ENCODE measurements around the gene EEFSEC.

EEFSEC gene, protein sequence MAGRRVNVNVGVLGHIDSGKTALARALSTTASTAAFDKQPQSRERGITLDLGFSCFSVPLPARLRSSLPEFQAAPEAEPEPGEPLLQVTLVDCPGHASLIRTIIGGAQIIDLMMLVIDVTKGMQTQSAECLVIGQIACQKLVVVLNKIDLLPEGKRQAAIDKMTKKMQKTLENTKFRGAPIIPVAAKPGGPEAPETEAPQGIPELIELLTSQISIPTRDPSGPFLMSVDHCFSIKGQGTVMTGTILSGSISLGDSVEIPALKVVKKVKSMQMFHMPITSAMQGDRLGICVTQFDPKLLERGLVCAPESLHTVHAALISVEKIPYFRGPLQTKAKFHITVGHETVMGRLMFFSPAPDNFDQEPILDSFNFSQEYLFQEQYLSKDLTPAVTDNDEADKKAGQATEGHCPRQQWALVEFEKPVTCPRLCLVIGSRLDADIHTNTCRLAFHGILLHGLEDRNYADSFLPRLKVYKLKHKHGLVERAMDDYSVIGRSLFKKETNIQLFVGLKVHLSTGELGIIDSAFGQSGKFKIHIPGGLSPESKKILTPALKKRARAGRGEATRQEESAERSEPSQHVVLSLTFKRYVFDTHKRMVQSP

DNA sequence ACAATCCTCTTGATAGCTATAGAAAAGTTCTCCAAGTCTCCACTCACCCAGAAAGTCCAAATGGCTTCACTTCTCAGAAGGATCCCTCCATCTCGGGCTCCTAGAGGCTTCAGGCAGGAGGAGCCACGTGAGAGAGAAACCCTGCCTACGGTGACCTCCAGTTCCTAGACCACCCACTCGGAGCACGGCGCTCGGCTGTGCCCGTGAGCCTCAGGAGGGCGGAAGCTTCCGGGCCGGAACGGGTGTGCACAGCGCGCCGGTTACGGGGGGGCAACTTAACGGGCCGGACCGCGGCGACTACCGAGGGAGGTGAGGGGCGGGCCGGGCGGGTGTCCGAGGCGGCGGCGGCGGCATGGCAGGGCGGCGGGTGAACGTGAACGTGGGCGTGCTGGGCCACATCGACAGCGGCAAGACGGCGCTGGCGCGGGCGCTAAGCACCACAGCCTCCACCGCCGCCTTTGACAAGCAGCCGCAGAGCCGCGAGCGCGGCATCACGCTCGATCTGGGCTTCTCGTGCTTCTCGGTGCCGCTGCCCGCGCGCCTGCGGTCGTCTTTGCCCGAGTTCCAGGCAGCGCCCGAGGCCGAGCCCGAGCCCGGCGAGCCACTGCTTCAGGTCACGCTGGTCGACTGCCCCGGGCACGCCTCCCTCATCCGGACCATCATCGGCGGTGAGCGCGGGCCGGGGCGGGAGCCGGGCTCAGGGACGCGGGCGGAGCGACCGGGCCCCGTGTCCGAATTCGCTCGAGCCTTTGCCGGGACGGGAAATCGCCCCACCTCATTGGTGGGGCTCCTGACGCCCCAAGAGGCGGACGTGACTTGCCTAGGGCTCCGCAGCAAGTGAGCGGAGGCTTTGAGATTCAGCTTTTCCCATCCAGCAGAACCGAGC is at the start of gene EEFSEC:
EEFSEC (plus strand) TSS at position 326 of the 886 bp plus-strand sequence; CDS start at position 353, 27 bp downstream.
- H3K27ac ChIP-seq (ENCODE audit: low read depth, low read length) = peak within 1 kb of the TSS; percentile 82
- no peaks in the 10 kb centered on the region for H3K27me3 ChIP-seq (ENCODE audit: control insufficient read depth in 1 of 2, insufficient read depth in 2 of 2, low read length in 2 of 2)
- H3K9me3 ChIP-seq (ENCODE audit: low read length) = no peaks in the 10 kb centered on the region
- H3K4me3 ChIP-seq (ENCODE audit: low read depth in 1 of 2, low read length in 2 of 2) = peak within 1 kb of the TSS; percentile 64 to 93
- H3K9ac ChIP-seq (ENCODE audit: low read length) = peak within 1 kb of the TSS; percentile 53
- H3K36me3 ChIP-seq (ENCODE audit: insufficient read depth, low read length) = no peaks in the 10 kb centered on the region
- peaks cover 7% of the 10 kb centered on the region for H3K4me1 ChIP-seq (ENCODE audit: insufficient read depth, low read length)

- Histone ChIP-seq H3K36me3 (ENCODE audit: insufficient read depth, low read length) (peaks cover 27% of the 10 kb centered on the region), H3K27ac (ENCODE audit: low read depth, low read length) (no peak overlapping the region)
Observed at GRCh38 chr3:128107834-128108233, 45.4 kb upstream of the EEFSEC start.

DNA sequence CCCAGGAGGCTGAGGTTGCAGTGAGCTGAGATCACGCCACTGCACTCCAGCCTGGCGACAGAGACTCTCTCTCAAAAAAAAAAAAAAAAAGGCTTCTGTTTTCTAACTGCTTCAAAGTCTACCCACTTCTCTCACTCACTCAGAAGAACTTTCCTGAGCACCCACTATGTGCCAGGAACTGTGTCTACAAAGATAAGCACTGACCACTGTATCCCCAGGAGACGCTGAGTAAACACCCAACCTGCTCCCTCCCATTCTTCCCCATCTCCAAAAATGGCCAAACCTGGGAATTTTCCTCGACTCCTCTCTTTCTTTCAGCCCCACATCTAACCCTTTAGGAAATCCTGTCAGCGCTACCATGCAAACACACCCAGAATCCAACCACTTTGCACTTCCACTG is 42.1 kb upstream of the EEFSEC start:
- Histone ChIP-seq H3K4me1 (ENCODE audit: insufficient read depth, low read length) (no peaks in the 10 kb centered on the region), H3K4me3 (ENCODE audit: low read depth in 1 of 2, low read length in 2 of 2) (no peak overlapping the region), H3K36me3 (ENCODE audit: insufficient read depth, low read length) (peaks cover 20% of the 10 kb centered on the region), H3K9me3 (ENCODE audit: low read length) (no peaks in the 10 kb centered on the region), H3K27me3 (ENCODE audit: control insufficient read depth in 1 of 2, insufficient read depth in 2 of 2, low read length in 2 of 2) (no peaks in the 10 kb centered on the region), H3K27ac (ENCODE audit: low read depth, low read length) (no peak overlapping the region), H3K9ac (ENCODE audit: low read length) (no peak overlapping the region)

More at GRCh38 chr3:128107834-128108233, 45.4 kb upstream of the EEFSEC start:
- Histone ChIP-seq H3K9me3 (ENCODE audit: low read length) (no peaks in the 10 kb centered on the region), H3K4me3 (ENCODE audit: low read depth in 1 of 2, low read length in 2 of 2) (no peak overlapping the region), H3K9ac (ENCODE audit: low read length) (no peak overlapping the region), H3K27me3 (ENCODE audit: control insufficient read depth in 1 of 2, insufficient read depth in 2 of 2, low read length in 2 of 2) (no peaks in the 10 kb centered on the region), H3K4me1 (ENCODE audit: insufficient read depth, low read length) (no peaks in the 10 kb centered on the region)

- no peak overlapping the region for H3K4me3 ChIP-seq (ENCODE audit: low read depth in 1 of 2, low read length in 2 of 2)
- H3K27me3 ChIP-seq (ENCODE audit: control insufficient read depth in 1 of 2, insufficient read depth in 2 of 2, low read length in 2 of 2) = no peaks in the 10 kb centered on the region
- no peaks in the 10 kb centered on the region for H3K4me1 ChIP-seq (ENCODE audit: insufficient read depth, low read length)
- H3K27ac ChIP-seq (ENCODE audit: low read depth, low read length) = no peak overlapping the region
- H3K9me3 ChIP-seq (ENCODE audit: low read length) = no peaks in the 10 kb centered on the region
- H3K36me3 ChIP-seq (ENCODE audit: insufficient read depth, low read length) = peaks cover 24% of the 10 kb centered on the region
- H3K9ac ChIP-seq (ENCODE audit: low read length) = no peak overlapping the region
Observed at GRCh38 chr3:128112357-128112968, 40.8 kb upstream of the EEFSEC start.

GRCh38 chr3:128113817-128114794 is 39.2 kb upstream of the EEFSEC start:
- no peak overlapping the region for H3K4me3 ChIP-seq (ENCODE audit: low read depth in 1 of 2, low read length in 2 of 2)
- no peak overlapping the region for H3K27ac ChIP-seq (ENCODE audit: low read depth, low read length)
- no peaks in the 10 kb centered on the region for H3K9me3 ChIP-seq (ENCODE audit: low read length)
- H3K36me3 ChIP-seq (ENCODE audit: insufficient read depth, low read length) = peaks cover 28% of the 10 kb centered on the region
- no peaks in the 10 kb centered on the region for H3K4me1 ChIP-seq (ENCODE audit: insufficient read depth, low read length)
- H3K27me3 ChIP-seq (ENCODE audit: control insufficient read depth in 1 of 2, insufficient read depth in 2 of 2, low read length in 2 of 2) = no peaks in the 10 kb centered on the region
- H3K9ac ChIP-seq (ENCODE audit: low read length) = no peak overlapping the region

- Histone ChIP-seq H3K27me3 (ENCODE audit: control insufficient read depth in 1 of 2, insufficient read depth in 2 of 2, low read length in 2 of 2) (no peaks in the 10 kb centered on the region), H3K27ac (ENCODE audit: low read depth, low read length) (no peak overlapping the region), H3K4me3 (ENCODE audit: low read depth in 1 of 2, low read length in 2 of 2) (no peak overlapping the region), H3K36me3 (ENCODE audit: insufficient read depth, low read length) (peaks cover 7% of the 10 kb centered on the region), H3K9ac (ENCODE audit: low read length) (no peak overlapping the region), H3K4me1 (ENCODE audit: insufficient read depth, low read length) (peaks cover 11% of the 10 kb centered on the region), H3K9me3 (ENCODE audit: low read length) (no peaks in the 10 kb centered on the region)
Observed at GRCh38 chr3:128122013-128122412, 31.3 kb upstream of the EEFSEC start.

DNA sequence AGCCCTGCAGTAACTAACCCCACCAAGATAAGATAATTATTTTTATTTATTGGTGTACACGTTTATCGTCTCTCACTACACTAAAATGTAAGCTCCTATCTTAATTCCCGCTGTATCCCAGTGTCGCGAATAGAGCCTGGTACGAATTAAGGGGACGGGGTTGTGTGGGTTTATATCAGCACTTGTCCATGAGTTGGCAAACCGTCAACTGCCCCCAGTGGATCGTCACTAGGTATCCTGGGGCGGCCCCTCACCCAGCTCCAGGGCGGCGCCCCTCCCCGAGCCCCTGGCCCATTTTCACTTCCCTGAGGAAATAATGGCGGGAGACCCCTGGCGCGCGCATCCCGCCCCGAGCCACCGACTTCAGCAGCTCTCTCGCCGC is 30.1 kb upstream of the EEFSEC start:
- Histone ChIP-seq H3K9ac (ENCODE audit: low read length) (peak overlapping the region; percentile 57), H3K27me3 (ENCODE audit: control insufficient read depth in 1 of 2, insufficient read depth in 2 of 2, low read length in 2 of 2) (no peaks in the 10 kb centered on the region), H3K27ac (ENCODE audit: low read depth, low read length) (peak overlapping the region; percentile 92), H3K36me3 (ENCODE audit: insufficient read depth, low read length) (no peaks in the 10 kb centered on the region), H3K4me3 (ENCODE audit: low read depth in 1 of 2, low read length in 2 of 2) (peak overlapping the region; percentile 72 to 91), H3K9me3 (ENCODE audit: low read length) (no peaks in the 10 kb centered on the region), H3K4me1 (ENCODE audit: insufficient read depth, low read length) (peaks cover 11% of the 10 kb centered on the region)

DNA sequence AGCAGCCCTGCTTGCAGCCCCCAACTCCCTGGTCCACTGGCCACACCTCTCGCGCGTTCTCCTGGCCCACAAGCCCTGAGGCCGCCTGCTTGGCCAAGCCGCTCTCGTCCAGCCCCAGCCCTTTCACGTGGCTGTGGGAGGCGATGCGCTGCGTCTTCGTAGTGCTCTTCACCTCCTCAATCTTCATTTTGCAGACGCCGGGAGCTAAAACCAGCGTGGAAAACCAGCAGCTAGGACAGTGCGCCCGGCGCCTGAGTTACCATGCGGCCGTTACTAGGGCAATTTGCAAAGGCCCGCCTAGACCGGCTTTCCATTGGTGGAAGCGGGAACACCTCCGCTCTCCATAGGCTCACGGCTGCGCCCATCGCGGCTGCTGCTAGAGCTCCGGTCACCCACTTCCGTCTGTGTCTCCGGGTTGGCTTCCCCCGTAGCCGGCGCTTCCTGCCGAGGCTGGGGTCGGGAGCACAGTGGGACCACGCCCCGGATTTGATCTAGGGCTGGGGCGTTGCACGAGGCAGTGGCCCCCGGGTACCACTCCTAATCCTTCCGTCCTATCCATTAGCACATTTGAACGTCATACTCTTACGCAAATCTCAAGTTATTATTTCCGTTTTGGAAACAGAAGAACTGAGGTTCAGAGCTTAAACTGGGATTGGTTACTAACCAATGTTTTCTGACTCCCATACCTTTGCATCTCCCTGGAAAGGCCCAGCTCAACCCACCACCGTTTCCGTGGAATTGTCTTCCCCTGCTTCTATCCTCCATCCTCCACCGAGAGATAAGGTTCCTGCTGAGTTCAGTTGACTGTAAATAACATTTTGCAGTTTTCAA is 29.5 kb upstream of the EEFSEC start, which contains the start of gene RUVBL1:
RUVBL1 (minus strand) TSS at position 275 of the 831 bp plus-strand sequence; CDS start at position 187, 88 bp downstream.
- H3K9me3 ChIP-seq (ENCODE audit: low read length) = no peaks in the 10 kb centered on the region
- H3K36me3 ChIP-seq (ENCODE audit: insufficient read depth, low read length) = no peaks in the 10 kb centered on the region
- H3K4me3 ChIP-seq (ENCODE audit: low read depth in 1 of 2, low read length in 2 of 2) = peak within 1 kb of the TSS; percentile 72 to 91
- no peaks in the 10 kb centered on the region for H3K27me3 ChIP-seq (ENCODE audit: control insufficient read depth in 1 of 2, insufficient read depth in 2 of 2, low read length in 2 of 2)
- peak within 1 kb of the TSS; percentile 57 for H3K9ac ChIP-seq (ENCODE audit: low read length)
- H3K4me1 ChIP-seq (ENCODE audit: insufficient read depth, low read length) = peaks cover 11% of the 10 kb centered on the region
- H3K27ac ChIP-seq (ENCODE audit: low read depth, low read length) = peak within 1 kb of the TSS; percentile 92

DNA sequence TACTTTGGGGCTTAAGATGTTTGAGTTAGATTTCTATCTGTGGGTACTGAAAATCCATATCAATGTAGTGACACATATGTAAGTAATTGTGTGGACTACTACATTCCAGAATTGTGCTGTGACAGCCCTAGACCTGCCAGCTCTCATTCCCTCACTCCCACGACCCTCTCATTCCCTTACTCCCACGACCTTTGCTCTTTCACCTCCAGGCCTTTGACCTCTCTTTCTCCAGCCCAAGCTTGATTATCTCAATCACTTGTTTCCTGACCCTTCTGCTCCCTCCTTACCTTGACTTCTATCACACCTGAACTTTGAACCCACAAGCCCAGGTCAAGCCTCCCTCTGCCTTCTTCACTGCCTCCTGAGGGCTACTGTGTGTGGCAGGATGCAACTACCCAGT is 26.0 kb upstream of the EEFSEC start:
- H3K9me3 ChIP-seq (ENCODE audit: low read length) = no peaks in the 10 kb centered on the region
- H3K36me3 ChIP-seq (ENCODE audit: insufficient read depth, low read length) = no peaks in the 10 kb centered on the region
- H3K27me3 ChIP-seq (ENCODE audit: control insufficient read depth in 1 of 2, insufficient read depth in 2 of 2, low read length in 2 of 2) = no peaks in the 10 kb centered on the region
- peaks cover 9% of the 10 kb centered on the region for H3K4me1 ChIP-seq (ENCODE audit: insufficient read depth, low read length)
- no peak overlapping the region for H3K27ac ChIP-seq (ENCODE audit: low read depth, low read length)
- no peak overlapping the region for H3K9ac ChIP-seq (ENCODE audit: low read length)
- no peak overlapping the region for H3K4me3 ChIP-seq (ENCODE audit: low read depth in 1 of 2, low read length in 2 of 2)

All from muscle layer of colon (tissue), 2 donors.